IMR-90 (cell line): ENCODE results near the gene CERS6. TPM values are rescaled to one million over a fixed set of nuclear protein-coding genes. Genes with fewer than 3 reads are reported as not detected.

ENCODE experiments used
- ATAC-seq: fragments of 200-7000 bp; cut with Tn5 transposase; 2 replicates; pipeline ENCODE4 v1.9.1; 2020; ENCODE audit warnings: low read depth, mild to moderate bottlenecking, moderate library complexity
- BruUV-seq: library from RNA; stranded (reverse); fragments of 400-500 nt; replicated peaks from 2 replicates; lab custom pipeline; 2021; lab: Mats Ljungman, UMichigan
- CTCF ChIA-PET: fragments of 300-600 bp; formaldehyde crosslinking; extraction: SDS; loops from one replicate; lab custom pipeline; 2021; ENCODE audit warnings: antibody characterized with exemption; lab: Yijun Ruan, JAX
- POLR2A ChIA-PET: fragments of 300-600 bp; sonication (Branson Sonifier 250); formaldehyde crosslinking; loops from one replicate; lab custom pipeline; 2022; ENCODE audit warnings: antibody characterized with exemption; ENCODE audit not compliant: unreplicated experiment; lab: Charles Lee
- DNase-seq: peaks from one replicate; pipeline ENCODE4 v3.0.0; 2013
- H2AFZ ChIP-seq: replicated peaks from 2 replicates; pipeline ENCODE3; 2013; ENCODE audit warnings: low read length, mild to moderate bottlenecking; ENCODE audit not compliant: poor library complexity
- H2AK5ac ChIP-seq: 2 replicates; pipeline ENCODE4 v1.6.1; 2013; ENCODE audit warnings: low read depth, low read length, inconsistent platforms
- H2AK9ac ChIP-seq: replicated peaks from 2 replicates; pipeline ENCODE3; 2013; ENCODE audit warnings: mild to moderate bottlenecking, low read depth, low read length, moderate library complexity; ENCODE audit not compliant: poor library complexity
- H2BK120ac ChIP-seq: 2 replicates; pipeline ENCODE4 v1.6.1; 2013; ENCODE audit warnings: low read depth, low read length, inconsistent platforms
- H2BK15ac ChIP-seq: 3 replicates; pipeline ENCODE4 v1.6.1; 2013; ENCODE audit warnings: low read depth, low read length, inconsistent platforms
- H2BK20ac ChIP-seq: 2 replicates; pipeline ENCODE4 v1.6.1; 2013; ENCODE audit warnings: low read depth, mild to moderate bottlenecking, inconsistent platforms, low read length, moderate library complexity
- H2BK5ac ChIP-seq: 2 replicates; pipeline ENCODE4 v1.6.1; 2013; ENCODE audit warnings: mild to moderate bottlenecking, low read depth, low read length, inconsistent platforms; ENCODE audit not compliant: poor library complexity, severe bottlenecking
- H3K14ac ChIP-seq: replicated peaks from 2 replicates; pipeline ENCODE4 v1.6.1; 2013; ENCODE audit warnings: low read depth, low read length, inconsistent platforms
- H3K18ac ChIP-seq: 2 replicates; pipeline ENCODE4 v1.6.1; 2013; ENCODE audit warnings: low read depth, low read length, control low read depth
- H3K23ac ChIP-seq: 2 replicates; pipeline ENCODE4 v1.6.1; 2013; ENCODE audit warnings: low read depth, low read length, inconsistent platforms
- H3K27ac ChIP-seq: 2 replicates; pipeline ENCODE4 v1.5.1; 2013; ENCODE audit warnings: mild to moderate bottlenecking, control low read depth, low read length; ENCODE audit not compliant: insufficient read depth
- H3K27me3 ChIP-seq: 2 replicates; pipeline ENCODE4 v1.6.1; 2013; ENCODE audit warnings: low read length; ENCODE audit not compliant: control insufficient read depth, insufficient read depth
- H3K36me3 ChIP-seq: 2 replicates; pipeline ENCODE4 v1.6.1; 2013; ENCODE audit warnings: low read length, mixed read lengths; ENCODE audit not compliant: control insufficient read depth, insufficient read depth
- H3K4ac ChIP-seq: 2 replicates; pipeline ENCODE4 v1.6.1; 2013; ENCODE audit warnings: low read depth, low read length, inconsistent platforms
- H3K4me1 ChIP-seq: 2 replicates; pipeline ENCODE4 v1.6.1; 2013; ENCODE audit warnings: low read length, mixed read lengths; ENCODE audit not compliant: control insufficient read depth, insufficient read depth
- H3K4me2 ChIP-seq: 2 replicates; pipeline ENCODE4 v1.6.1; 2013; ENCODE audit warnings: low read depth, mild to moderate bottlenecking, control low read depth, low read length, moderate library complexity
- H3K4me3 ChIP-seq: 2 replicates; pipeline ENCODE4 v1.5.1; 2013; ENCODE audit warnings: low read depth, mild to moderate bottlenecking, control low read depth, low read length, moderate library complexity; ENCODE audit not compliant: insufficient read depth
- H3K56ac ChIP-seq: 2 replicates; pipeline ENCODE4 v1.6.1; 2013; ENCODE audit warnings: low read length, inconsistent platforms; ENCODE audit not compliant: insufficient read depth; ENCODE audit errors: extremely low read depth
- H3K79me1 ChIP-seq, 2 experiments: 2 replicates each; pipeline ENCODE4 v1.6.1; 2013; ENCODE audit warnings: low read length in 2 of 2, inconsistent platforms in 1 of 2, low read depth in 1 of 2
- H3K9ac ChIP-seq: 2 replicates; pipeline ENCODE4 v1.6.1; 2013; ENCODE audit warnings: low read depth, low read length, control low read depth
- H3K9me1 ChIP-seq: 2 replicates; pipeline ENCODE4 v1.6.1; 2013; ENCODE audit warnings: low read length, inconsistent platforms; ENCODE audit not compliant: insufficient read depth
- H3K9me3 ChIP-seq: 2 replicates; pipeline ENCODE4 v1.6.1; 2013; ENCODE audit warnings: low read length; ENCODE audit not compliant: control insufficient read depth, insufficient read depth
- H4K20me1 ChIP-seq: 2 replicates; pipeline ENCODE4 v1.6.1; 2013; ENCODE audit warnings: low read length, inconsistent platforms; ENCODE audit not compliant: insufficient read depth
- H4K5ac ChIP-seq: 2 replicates; pipeline ENCODE4 v1.6.1; 2013; ENCODE audit warnings: mild to moderate bottlenecking, low read depth, low read length, control low read depth
- H4K8ac ChIP-seq, 2 experiments: 2 replicates each; pipeline ENCODE4 v1.6.1; 2013; ENCODE audit warnings: low read depth in 2 of 2, low read length in 2 of 2, control low read depth in 1 of 2, inconsistent platforms in 1 of 2
- H4K91ac ChIP-seq: 2 replicates; pipeline ENCODE4 v1.6.1; 2013; ENCODE audit warnings: low read depth, low read length, inconsistent platforms; ENCODE audit not compliant: insufficient read depth
- BHLHE40 ChIP-seq: fragments of 150-350 bp; IDR thresholded peaks from 2 replicates; pipeline ENCODE4 v1.6.1; 2016; ENCODE audit warnings: mild to moderate bottlenecking, low read depth, low read length
- CEBPB ChIP-seq: IDR thresholded peaks from 2 replicates; pipeline ENCODE4 v1.6.1; 2012; ENCODE audit warnings: low read depth, low read length, improper control_type of control experiment
- CHD1 ChIP-seq: IDR thresholded peaks from 2 replicates; pipeline ENCODE4 v1.6.1; 2012; ENCODE audit warnings: low read depth, low read length, improper control_type of control experiment
- FOS ChIP-seq: fragments of 150-350 bp; IDR thresholded peaks from 2 replicates; pipeline ENCODE4 v1.6.1; 2016; ENCODE audit warnings: low read depth, low read length
- MAFK ChIP-seq: IDR thresholded peaks from 2 replicates; pipeline ENCODE4 v1.6.1; 2012; ENCODE audit warnings: low read depth, low read length, improper control_type of control experiment
- MAZ ChIP-seq: IDR thresholded peaks from 2 replicates; pipeline ENCODE4 v1.6.1; 2012; ENCODE audit warnings: low read depth, mild to moderate bottlenecking, low read length, improper control_type of control experiment, moderate library complexity, borderline replicate concordance
- NFE2L2 ChIP-seq: fragments of 150-350 bp; IDR thresholded peaks from 2 replicates; pipeline ENCODE4 v1.6.1; 2016; ENCODE audit warnings: low read depth, mild to moderate bottlenecking, low read length
- POLR2A ChIP-seq: IDR thresholded peaks from 2 replicates; pipeline ENCODE4 v1.6.1; 2012; ENCODE audit warnings: mild to moderate bottlenecking, low read depth, low read length
- RAD21 ChIP-seq: IDR thresholded peaks from 2 replicates; pipeline ENCODE4 v1.6.1; 2012; ENCODE audit warnings: low read length, improper control_type of control experiment
- RCOR1 ChIP-seq: IDR thresholded peaks from 2 replicates; pipeline ENCODE4 v1.6.1; 2012; ENCODE audit warnings: mild to moderate bottlenecking, low read length, improper control_type of control experiment; ENCODE audit not compliant: insufficient replicate concordance
- RFX5 ChIP-seq: IDR thresholded peaks from 2 replicates; pipeline ENCODE4 v1.8.0; 2012; ENCODE audit warnings: low read depth, mild to moderate bottlenecking, low read length, moderate library complexity
- SMC3 ChIP-seq: fragments of 150-350 bp; IDR thresholded peaks from 2 replicates; pipeline ENCODE4 v1.6.1; 2016; ENCODE audit warnings: low read depth, mild to moderate bottlenecking, antibody characterized with exemption, low read length, moderate library complexity
- USF2 ChIP-seq: fragments of 150-350 bp; IDR thresholded peaks from 2 replicates; pipeline ENCODE4 v1.6.1; 2017; ENCODE audit warnings: mild to moderate bottlenecking, antibody characterized with exemption, low read length, low read depth
- WGBS, 2 experiments: methylation state at CpG; one replicate each; pipeline versions ENCODE4 v1.1.5 to v1.1.7; 2013; ENCODE audit warnings: missing lambda C conversion rate in 2 of 2; ENCODE audit not compliant: insufficient read length in 1 of 2; ENCODE audit errors: extremely low coverage in 2 of 2; 5-methylcytosine and 5-hydroxymethylcytosine counted together
- dilution Hi-C: fragments of 300-500 bp; cut with HindIII; formaldehyde crosslinking; loops from one replicate; pipeline ENCODE4 v1.14.3; 2018; ENCODE audit warnings: low sequenced_read_pairs; ENCODE audit not compliant: unreplicated experiment
- in situ Hi-C: fragments of 300-500 bp; cut with MboI; formaldehyde crosslinking; loops from 3 replicates; pipeline ENCODE4 v1.14.3; 2019; ENCODE audit warnings: low sequenced_read_pairs, inconsistent platforms, mixed read lengths
- intact Hi-C: fragments of 100-400 bp; cut with micrococcal nuclease; formaldehyde crosslinking; loops from 2 replicates; pipeline ENCODE4 v1.10.0; 2022
- polyA plus RNA-seq, 3 experiments: library from polyadenylated mRNA; depleted of rRNA; stranded (reverse); fragments of >200 nt; gene quantifications; 2 replicates each; pipeline ENCODE4 v1.2.3, GENCODE V29; 2012; ENCODE audit warnings: low replicate concordance in 1 of 3
- total RNA-seq: library from RNA; depleted of rRNA; stranded (reverse); fragments of >200 nt; gene quantifications from 2 replicates; pipeline ENCODE4 v1.2.3, GENCODE V29; 2012

CERS6 gene
- total and polyA plus RNA-seq, 2 of the 4 experiments (the other 2 are of a cell fraction): 2.1 to 5.7 TPM

- Histone ChIP-seq H2BK5ac (no peak overlapping the region), H2AFZ (no peak overlapping the region), H3K9me1 (no peaks in the 10 kb centered on the region), H3K23ac (no peak overlapping the region), H4K20me1 (no peaks in the 10 kb centered on the region), H3K9ac (no peak overlapping the region), H3K79me1 (no peaks in the 10 kb centered on the region), H3K27me3 (no peaks in the 10 kb centered on the region), H4K5ac (no peak overlapping the region), H3K4me1 (no peaks in the 10 kb centered on the region), H2BK20ac (no peak overlapping the region), H3K4ac (no peak overlapping the region), H2AK5ac (no peak overlapping the region), H3K27ac (no peak overlapping the region), H3K18ac (no peak overlapping the region), H4K91ac (no peak overlapping the region), H3K4me2 (no peak overlapping the region), H2AK9ac (no peak overlapping the region), H3K4me3 (no peak overlapping the region), H4K8ac (no peak overlapping the region), H2BK15ac (no peak overlapping the region), H3K56ac (no peak overlapping the region), H3K14ac (no peak overlapping the region), H3K36me3 (no peaks in the 10 kb centered on the region), H2BK120ac (no peak overlapping the region), H3K9me3 (no peaks in the 10 kb centered on the region)
- dilution Hi-C loops (no loop called here), intact Hi-C loops (no loop called here), in situ Hi-C loops (no loop called here)
- DNase-seq (no peak), ATAC-seq (no peak)
- ChIA-PET CTCF (no interaction called here), POLR2A (no interaction called here)
- TF ChIP-seq CHD1 (no peak), RAD21 (no peak), CEBPB (no peak), RCOR1 (no peak), MAZ (no peak), USF2 (no peak), POLR2A (no peak), FOS (no peak), SMC3 (no peak), RFX5 (no peak), MAFK (no peak), BHLHE40 (no peak), NFE2L2 (no peak)
- no CpG with 5 or more reads among the region's 2 CpGs for WGBS, 2 experiments
- no TSS peak for BruUV-seq
Measured at GRCh38 chr2:168467729-168468128, 11.7 kb downstream of the CERS6 start.
